Endothelial cell of umbilical vein (primary cell): ENCODE results near the gene PNISR. TPM values are rescaled to one million over a fixed set of nuclear protein-coding genes. Genes with fewer than 3 reads are reported as not detected.

Source experiments
- BruUV-seq: library from RNA; stranded (reverse); fragments of 400-500 nt; replicated peaks from 2 replicates; lab custom pipeline; 2021; lab: Mats Ljungman, UMichigan
- CTCF ChIA-PET: fragments of 300-600, 350-600 bp; sonication (Branson Sonifier 250); formaldehyde crosslinking; loops from one replicate; lab custom pipeline; 2021; ENCODE audit warnings: antibody characterized with exemption, inconsistent platforms; lab: Charles Lee
- POLR2A ChIA-PET: fragments of 300-600, 350-600 bp; sonication (Branson Sonifier 250); formaldehyde crosslinking; loops from one replicate; lab custom pipeline; 2021; ENCODE audit warnings: antibody characterized with exemption, inconsistent platforms; lab: Charles Lee
- DNase-seq: peaks from one replicate; pipeline ENCODE4 v3.0.0-alpha.2; 2011; ENCODE audit warnings: low read depth, low spot score
- FAIRE-seq: peaks from 2 replicates; lab custom pipeline; 2011; peaks lifted over from hg19 to GRCh38; lab: Jason Lieb, UNC
- H2AFZ ChIP-seq: 2 replicates; pipeline ENCODE4 v1.6.0; 2012; ENCODE audit warnings: low read depth, low read length, control low read depth, inconsistent platforms
- H3K27ac ChIP-seq: 2 replicates; pipeline ENCODE4 v1.5.1; 2011; ENCODE audit warnings: low read depth, mild to moderate bottlenecking, control low read depth, low read length, moderate library complexity; ENCODE audit not compliant: insufficient read depth
- H3K27me3 ChIP-seq, 2 experiments: 2 replicates each; pipeline versions ENCODE4 v1.6.0 to v1.6.1; 2011; ENCODE audit warnings: low read length in 2 of 2, mixed read lengths in 1 of 2; ENCODE audit not compliant: control insufficient read depth in 2 of 2, insufficient read depth in 2 of 2
- H3K36me3 ChIP-seq, 2 experiments: 2 replicates in 1 of 2; 3 replicates in 1 of 2; pipeline ENCODE4 v1.5.1; 2011; ENCODE audit warnings: low read length in 2 of 2, mild to moderate bottlenecking in 1 of 2, moderate library complexity in 1 of 2; ENCODE audit not compliant: control insufficient read depth in 2 of 2, insufficient read depth in 2 of 2; ENCODE audit errors: extremely low read depth in 1 of 2
- H3K4me1 ChIP-seq: 3 replicates; pipeline ENCODE4 v1.5.1; 2011; ENCODE audit warnings: mild to moderate bottlenecking, low read length; ENCODE audit not compliant: control insufficient read depth, insufficient read depth; ENCODE audit errors: extremely low read depth
- H3K4me2 ChIP-seq: 2 replicates; pipeline ENCODE4 v1.6.1; 2011; ENCODE audit warnings: low read length, control low read depth, mixed read lengths; ENCODE audit not compliant: insufficient read depth
- H3K4me3 ChIP-seq, 3 experiments: fragments of 200-600 bp in 1 of 3; sonication (generic), shearing (Covaris generic) in 1 of 3; replicated peaks in 1 of 3; 2 replicates each; pipeline ENCODE4 v1.5.1; 2011 to 2016; ENCODE audit warnings: control low read depth in 3 of 3, low read length in 3 of 3, mild to moderate bottlenecking in 2 of 3, inconsistent platforms in 1 of 3, low read depth in 1 of 3, moderate library complexity in 1 of 3; ENCODE audit not compliant: insufficient read depth in 1 of 3
- H3K79me2 ChIP-seq: 2 replicates; pipeline ENCODE4 v1.6.0; 2012; ENCODE audit warnings: low read length, inconsistent platforms; ENCODE audit not compliant: control insufficient read depth, insufficient read depth
- H3K9ac ChIP-seq: replicated peaks from 2 replicates; pipeline ENCODE3; 2011; ENCODE audit warnings: low read length, control low read depth; ENCODE audit not compliant: insufficient read depth; ENCODE audit errors: extremely low read depth
- H3K9me1 ChIP-seq: replicated peaks from 3 replicates; pipeline ENCODE4 v1.6.0; 2011; ENCODE audit warnings: mild to moderate bottlenecking, low read length; ENCODE audit not compliant: control insufficient read depth, insufficient read depth; ENCODE audit errors: extremely low read depth
- H3K9me3 ChIP-seq: replicated peaks from 2 replicates; pipeline ENCODE4 v1.5.1; 2012; ENCODE audit warnings: low read length, inconsistent platforms; ENCODE audit not compliant: control insufficient read depth, insufficient read depth
- H4K20me1 ChIP-seq: replicated peaks from 2 replicates; pipeline ENCODE3; 2011; ENCODE audit warnings: mild to moderate bottlenecking, low read length; ENCODE audit not compliant: control insufficient read depth, insufficient read depth; ENCODE audit errors: extremely low read depth
- CTCF ChIP-seq, 2 donors: IDR thresholded peaks; 1 replicate in 1 of 2; 2 replicates in 1 of 2; pipeline ENCODE4 v1.5.1; 2011; ENCODE audit warnings: low read length in 2 of 2, mild to moderate bottlenecking in 2 of 2, moderate library complexity in 2 of 2, control low read depth in 1 of 2, inconsistent platforms in 1 of 2, low read depth in 1 of 2; ENCODE audit not compliant: insufficient read depth in 1 of 2; ENCODE audit errors: extremely low read depth in 1 of 2
- FOS ChIP-seq: IDR thresholded peaks from 2 replicates; pipeline ENCODE4 v1.6.1; 2011; ENCODE audit warnings: mild to moderate bottlenecking, low read length, moderate library complexity, borderline replicate concordance; ENCODE audit not compliant: insufficient read depth
- GATA2 ChIP-seq: IDR thresholded peaks from 2 replicates; pipeline ENCODE4 v1.7.0; 2011; ENCODE audit warnings: low read depth, mild to moderate bottlenecking, moderate library complexity, mixed read lengths, low read length; ENCODE audit not compliant: insufficient read length, insufficient read depth
- POLR2A ChIP-seq: IDR thresholded peaks from 2 replicates; pipeline ENCODE4 v1.6.1; 2012; ENCODE audit warnings: low read depth, mild to moderate bottlenecking, control low read depth, low read length
- POLR2AphosphoS5 ChIP-seq: IDR thresholded peaks from 2 replicates; pipeline ENCODE4 v1.6.1; 2012; ENCODE audit warnings: low read depth, mild to moderate bottlenecking, control low read depth, low read length, moderate library complexity; ENCODE audit not compliant: insufficient read depth
- dilution Hi-C: fragments of 300-500 bp; cut with MboI; formaldehyde crosslinking; loops from one replicate; pipeline ENCODE4 v1.15.0; 2019; ENCODE audit warnings: low sequenced_read_pairs; ENCODE audit not compliant: extremely low pct_ligation_motif_present
- intact Hi-C: fragments of 100-400 bp; cut with micrococcal nuclease; formaldehyde crosslinking; loops from one replicate; pipeline ENCODE4 v1.10.0; 2022
- polyA plus RNA-seq, 4 experiments: library from polyadenylated mRNA; depleted of rRNA in 3 of 4; stranded (reverse) in 3 of 4; unstranded in 1 of 4; fragments of >200 nt; gene quantifications; 2 replicates each; pipeline versions ENCODE4 v1.2.1 to v1.2.3, GENCODE V29; 2011 to 2012; ENCODE audit warnings: missing spikeins in 1 of 4
- total RNA-seq: library from RNA; stranded (reverse); gene quantifications from 2 replicates; pipeline ENCODE4 v1.2.3, GENCODE V29; 2021

The PNISR gene
- total and polyA plus RNA-seq, 2 donors (not counting 3 experiments of a cell fraction or from before 2014, with no cell fraction given) = 34.6 to 106 TPM

DNA sequence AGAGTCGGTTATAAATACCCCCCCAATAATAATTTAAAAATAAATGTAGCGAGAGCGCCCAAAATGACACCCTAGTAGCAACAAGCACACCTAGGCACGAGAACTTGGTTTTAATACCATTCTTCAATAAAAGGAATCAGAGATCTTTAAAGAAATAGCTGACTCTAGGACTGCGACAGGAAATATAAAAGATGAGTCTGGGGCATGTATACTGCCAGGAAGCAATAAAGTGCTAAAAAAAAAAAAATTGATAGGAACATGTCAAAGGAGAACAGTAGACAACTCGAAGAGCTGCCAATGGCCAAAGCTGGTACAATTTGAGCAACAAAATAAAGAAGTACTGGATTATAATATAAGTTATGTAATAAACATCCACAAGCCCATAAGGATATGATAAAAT is 2.2 kb downstream of the PNISR start:
- H4K20me1 ChIP-seq = peaks cover 8% of the 10 kb centered on the region
- POLR2A ChIA-PET = no interaction called here
- intact Hi-C loops = no loop called here

More for the DNA sequence above, 2.2 kb downstream of the PNISR start:
- no peaks in the 10 kb centered on the region for H3K9me1 ChIP-seq
- BruUV-seq = no TSS peak
- CTCF ChIA-PET = interaction anchor here (2.2 kb wide), 1 partner anchor 30 kb away, joined by 10 read pairs; the partner anchor contains the start of gene COQ3
- H3K4me2 ChIP-seq = peak overlapping the region; percentile 26
- H3K27me3 ChIP-seq = no peaks in the 10 kb centered on the region
- H3K79me2 ChIP-seq = peaks cover 89% of the 10 kb centered on the region
- TF ChIP-seq POLR2AphosphoS5 (no peak), FOS (no peak), POLR2A (no peak), CTCF (IDR thresholded peaks at IDR 0.05; ENCODE audit: extremely low read depth in 1 of 2, insufficient read depth in 1 of 2, low read depth in 1 of 2, low read length in 2 of 2) (no peak), GATA2 (no peak)
- H3K36me3 ChIP-seq = no peaks in the 10 kb centered on the region
- dilution Hi-C loops = no loop called here
- no peak for FAIRE-seq
- H3K9me3 ChIP-seq = no peaks in the 10 kb centered on the region
- H3K9ac ChIP-seq = no peak overlapping the region
- H2AFZ ChIP-seq = no peak overlapping the region
- peaks cover 26% of the 10 kb centered on the region for H3K4me1 ChIP-seq
- no peak for DNase-seq
- no peak overlapping the region for H3K27ac ChIP-seq
- H3K4me3 ChIP-seq = no peak overlapping the region
